Measurements from ENCODE around the gene PROZ.

The PROZ gene

DNA sequence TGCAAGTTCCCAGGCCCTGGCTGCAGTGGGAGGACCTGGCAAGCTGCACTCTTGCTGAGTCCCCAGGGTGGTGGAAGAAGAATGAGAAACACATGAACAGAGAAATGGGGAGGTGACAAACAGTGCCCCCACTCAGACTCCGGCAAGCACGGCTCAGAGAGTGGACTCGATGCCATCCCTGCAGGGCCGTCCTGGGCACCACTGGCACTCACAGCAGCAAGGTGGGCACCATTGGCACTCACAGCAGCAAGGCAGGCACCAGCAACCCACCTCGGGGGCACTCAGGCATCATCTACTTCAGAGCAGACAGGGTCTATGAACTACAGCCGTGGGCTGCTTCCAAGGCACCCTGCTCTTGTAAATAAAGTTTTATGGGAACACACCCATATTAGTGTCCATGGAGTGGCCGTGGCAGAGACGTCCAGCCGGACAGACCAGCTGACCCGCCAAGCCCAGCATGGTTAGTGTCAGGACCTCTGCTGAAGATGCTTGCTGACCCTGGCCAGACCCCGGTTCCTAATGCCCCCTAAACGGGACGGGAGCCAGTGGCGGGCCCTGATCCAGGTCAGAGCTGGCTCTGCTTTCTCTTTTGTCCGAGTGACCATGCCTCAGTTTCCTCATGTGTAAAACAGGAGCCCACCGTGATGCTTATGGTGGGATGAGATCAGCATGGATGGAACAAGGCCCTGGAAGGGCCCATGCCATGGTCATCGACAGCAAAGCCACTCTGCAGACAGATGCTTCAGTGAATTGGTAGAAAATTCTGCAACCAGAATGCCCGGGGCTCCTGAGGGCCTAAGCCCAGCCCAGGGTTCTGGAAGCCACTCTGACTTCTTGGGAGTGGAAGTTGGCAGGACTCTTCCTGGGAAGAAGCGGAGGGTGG lies 37.9 kb upstream of the PROZ start:
- no peak for DNase-seq (ENCODE audit: low spot score)

DNA sequence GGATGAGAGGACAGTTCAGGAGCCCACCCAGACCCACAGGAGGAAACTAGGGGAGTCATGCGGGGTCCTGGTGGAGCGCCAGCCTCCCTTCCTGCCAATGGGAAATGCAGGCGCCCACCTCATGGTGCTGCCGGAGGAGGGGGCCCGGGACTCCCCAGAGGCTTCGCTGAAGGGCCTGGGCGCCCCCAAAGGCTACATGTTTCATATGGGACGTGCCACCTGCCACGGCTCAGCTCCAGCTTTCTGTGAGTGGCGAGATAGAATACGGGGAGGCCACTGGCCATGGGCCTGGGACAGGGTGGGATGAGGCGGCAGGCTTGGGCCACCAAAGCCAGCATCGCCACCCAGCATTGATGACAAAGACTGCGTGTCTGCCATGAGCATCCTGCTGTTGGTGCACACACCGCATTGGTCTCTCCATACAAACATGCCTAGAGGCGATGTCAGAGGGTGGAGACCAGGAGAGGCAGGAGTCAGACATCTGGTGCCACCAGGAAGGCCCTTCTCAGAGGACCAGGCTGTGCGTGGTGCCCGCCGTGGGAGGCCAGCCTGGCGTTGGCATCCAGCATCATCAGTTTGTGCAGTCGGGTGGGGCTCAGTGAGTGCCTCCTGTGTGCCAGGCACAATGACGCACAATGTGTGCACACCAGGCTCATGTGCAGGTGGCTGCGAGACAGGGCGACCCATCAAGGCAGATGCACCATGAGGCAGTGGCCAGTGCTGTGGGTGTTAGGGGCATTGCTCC lies 37.1 kb upstream of the PROZ start:
- DNase-seq (ENCODE audit: low spot score) = no peak

DNA sequence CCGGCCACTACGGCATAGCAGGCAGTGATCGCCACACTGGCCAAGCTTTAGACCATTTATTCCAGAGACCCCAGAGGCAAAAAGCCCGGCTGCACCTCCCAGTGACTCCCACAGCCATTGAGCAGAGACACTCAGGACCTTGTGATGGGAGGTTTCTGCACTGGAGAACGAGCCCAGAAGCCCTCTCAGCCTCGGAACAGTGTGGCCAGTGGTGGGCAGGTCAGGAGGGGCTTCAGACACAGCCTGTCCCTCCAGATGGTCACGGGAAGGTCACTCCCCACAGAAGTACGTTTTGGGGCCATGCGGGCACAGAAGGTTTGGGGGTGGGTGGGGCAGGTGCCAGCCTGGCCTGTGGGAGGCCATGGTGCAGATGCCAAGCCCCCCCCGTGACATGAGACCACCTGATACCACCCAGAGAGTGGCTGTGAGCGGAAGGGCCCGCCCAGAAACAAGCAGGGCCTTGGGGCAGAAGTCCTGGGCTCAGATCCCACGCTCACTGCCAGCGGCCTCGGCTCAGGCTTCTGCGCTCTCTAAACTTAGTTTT lies 36.4 kb upstream of the PROZ start:
- DNase-seq (ENCODE audit: low spot score) = no peak

DNA sequence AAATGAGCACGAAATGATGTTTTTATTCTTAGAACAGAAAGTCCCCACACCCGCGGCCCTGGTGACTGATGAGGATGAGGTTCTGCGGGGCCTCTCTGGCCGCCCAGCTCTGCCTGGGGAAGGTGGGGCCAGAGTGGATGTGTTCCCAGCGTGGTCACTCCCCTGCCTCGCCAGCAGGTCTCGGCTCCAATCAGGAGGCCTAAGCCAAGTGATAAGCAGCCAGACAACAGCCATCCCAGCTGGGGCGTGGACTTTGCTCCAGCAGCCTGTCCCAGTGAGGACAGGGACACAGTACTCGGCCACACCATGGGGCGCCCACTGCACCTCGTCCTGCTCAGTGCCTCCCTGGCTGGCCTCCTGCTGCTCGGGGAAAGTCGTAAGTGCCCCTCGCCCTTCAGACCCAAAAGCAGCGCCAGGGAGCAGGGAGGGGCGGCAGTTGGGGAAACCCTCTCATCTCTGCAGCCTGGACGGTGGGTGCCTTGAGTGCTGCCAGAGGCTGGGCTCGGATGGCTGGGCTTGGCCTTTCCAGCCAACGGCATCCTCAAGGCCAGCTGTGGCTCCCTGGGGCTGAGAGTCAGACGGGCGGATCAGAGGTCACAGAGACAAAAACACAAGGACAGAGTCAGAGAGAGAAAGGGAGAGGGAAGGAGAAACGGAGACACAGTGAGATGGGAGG lies 35.8 kb upstream of the PROZ start, which contains the start of gene F10:
TSS of gene F10 (plus strand) at position 250 of the 676 bp plus-strand sequence. CDS start at position 307, 57 bp downstream.
- DNase-seq (ENCODE audit: low spot score) = no peak

DNA sequence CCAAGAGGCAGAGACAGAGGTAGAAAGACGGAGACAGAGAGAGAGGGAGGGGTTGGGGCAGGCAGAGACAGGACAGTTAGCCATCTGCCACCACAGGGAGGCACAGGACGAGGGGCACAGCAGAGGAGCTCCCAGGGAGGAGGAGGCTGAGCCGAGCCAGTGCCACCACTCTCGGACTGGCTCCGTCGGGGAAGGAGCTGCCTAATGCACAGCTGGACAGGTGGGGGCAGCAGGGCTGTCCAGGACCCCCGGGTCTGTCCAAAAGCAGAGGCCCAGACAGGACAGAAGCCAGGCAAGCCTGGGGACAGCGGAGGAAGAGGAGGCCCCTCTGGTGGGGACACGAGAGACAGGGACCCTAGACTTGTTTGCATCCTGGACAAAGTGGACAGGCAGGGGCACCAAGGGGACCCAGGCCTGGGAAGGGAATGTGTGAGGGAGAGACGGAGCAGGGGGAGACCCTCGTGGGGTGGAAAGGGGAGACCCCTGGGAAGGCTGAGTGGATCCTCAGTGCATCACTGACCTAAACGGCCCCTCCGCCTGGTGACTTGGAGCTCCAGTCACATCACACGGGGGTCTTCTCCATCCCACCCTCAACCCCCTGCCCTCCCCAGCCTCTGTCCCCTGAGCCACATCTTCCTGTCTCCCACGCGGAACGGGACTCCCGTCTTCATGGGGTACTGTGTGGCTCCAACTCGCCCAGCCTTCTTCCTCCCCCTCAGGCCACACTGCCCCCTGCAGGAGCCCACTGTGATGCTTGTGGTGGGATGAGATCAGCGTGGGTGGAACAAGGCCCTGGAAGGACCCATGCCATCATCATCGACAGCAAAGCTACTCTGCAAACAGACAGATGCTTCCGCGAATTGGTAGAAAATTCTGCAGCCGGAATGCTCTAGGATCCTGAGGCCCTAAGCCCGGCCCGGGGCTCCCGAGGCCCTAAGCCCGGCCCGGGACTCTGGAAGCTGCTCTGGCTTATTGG lies 34.9 kb upstream of the PROZ start:
- DNase-seq (ENCODE audit: low spot score) = no peak

DNA sequence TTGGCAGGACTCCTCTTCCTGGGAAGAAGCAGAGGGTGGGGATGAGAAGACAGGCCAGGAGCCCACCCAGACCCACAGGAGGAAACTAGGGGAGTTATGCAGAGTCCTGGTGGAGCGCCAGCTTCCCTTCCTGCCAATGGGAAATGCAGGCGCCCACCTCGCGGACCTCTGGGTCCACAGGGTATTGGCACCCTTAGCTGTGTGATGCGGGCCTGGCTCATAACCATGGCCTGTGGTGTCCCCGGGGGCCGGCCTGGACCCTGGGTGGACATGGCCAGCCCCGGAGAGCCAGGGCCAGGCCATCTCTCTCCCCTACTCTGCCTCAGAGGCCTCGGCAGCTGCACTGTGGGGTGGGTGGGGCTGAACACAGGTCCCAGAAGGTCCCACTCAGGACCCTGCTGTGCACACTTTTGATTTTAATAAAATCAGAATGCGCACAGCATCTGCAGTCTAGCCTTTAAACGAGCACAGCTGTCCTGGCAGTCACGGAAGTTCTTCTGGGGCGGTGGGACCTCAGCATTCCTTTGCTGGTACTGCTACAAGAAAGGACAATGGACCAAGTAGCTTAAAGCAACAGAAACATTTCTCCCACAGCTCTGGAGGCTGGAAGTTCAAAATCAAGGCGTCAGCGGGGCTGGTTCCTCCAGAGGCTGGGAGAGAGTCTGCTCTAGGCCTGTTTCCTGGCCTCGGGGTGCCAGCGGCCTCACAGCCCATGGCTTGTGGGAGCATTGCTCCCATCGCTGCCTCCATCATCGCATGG lies 34.1 kb upstream of the PROZ start:
- DNase-seq (ENCODE audit: low spot score) = no peak

DNA sequence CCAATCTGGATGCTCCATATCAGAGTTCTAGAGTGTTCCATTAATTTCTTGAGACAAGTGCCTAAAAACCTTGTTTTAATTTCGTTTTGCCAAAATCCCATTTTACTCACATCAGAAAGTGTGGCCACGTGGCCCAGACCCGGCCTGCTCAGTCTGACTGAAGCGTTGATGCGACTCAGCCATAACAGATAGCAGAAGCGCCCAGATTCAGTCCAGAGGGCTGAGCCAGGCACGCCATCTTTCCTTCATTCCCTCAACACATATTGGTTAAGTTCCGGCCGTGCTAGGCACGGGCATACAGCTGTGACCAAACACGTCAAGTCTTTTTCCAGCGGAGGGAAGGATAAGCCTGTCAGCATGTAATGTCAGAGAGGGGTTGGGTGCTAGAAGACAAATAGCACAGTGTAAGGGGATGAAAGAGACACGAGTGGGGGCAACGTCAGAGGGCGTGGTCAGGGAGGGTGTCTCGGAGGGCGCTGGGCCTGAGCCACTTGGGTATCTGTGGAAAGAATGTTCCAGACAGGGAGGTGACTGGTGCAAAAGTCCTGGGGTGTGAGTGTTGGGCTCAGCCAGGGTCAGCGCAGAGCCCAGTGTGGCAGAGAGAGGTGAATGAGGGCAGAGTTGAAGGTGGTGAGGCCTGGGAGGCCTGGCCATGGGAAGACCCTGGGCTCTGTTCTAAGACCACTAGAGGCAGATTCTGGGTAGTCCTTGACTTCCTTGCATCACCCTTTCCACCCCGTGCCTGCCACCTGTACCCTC lies 32.8 kb upstream of the PROZ start:
- no peak for DNase-seq (ENCODE audit: low spot score)

DNA sequence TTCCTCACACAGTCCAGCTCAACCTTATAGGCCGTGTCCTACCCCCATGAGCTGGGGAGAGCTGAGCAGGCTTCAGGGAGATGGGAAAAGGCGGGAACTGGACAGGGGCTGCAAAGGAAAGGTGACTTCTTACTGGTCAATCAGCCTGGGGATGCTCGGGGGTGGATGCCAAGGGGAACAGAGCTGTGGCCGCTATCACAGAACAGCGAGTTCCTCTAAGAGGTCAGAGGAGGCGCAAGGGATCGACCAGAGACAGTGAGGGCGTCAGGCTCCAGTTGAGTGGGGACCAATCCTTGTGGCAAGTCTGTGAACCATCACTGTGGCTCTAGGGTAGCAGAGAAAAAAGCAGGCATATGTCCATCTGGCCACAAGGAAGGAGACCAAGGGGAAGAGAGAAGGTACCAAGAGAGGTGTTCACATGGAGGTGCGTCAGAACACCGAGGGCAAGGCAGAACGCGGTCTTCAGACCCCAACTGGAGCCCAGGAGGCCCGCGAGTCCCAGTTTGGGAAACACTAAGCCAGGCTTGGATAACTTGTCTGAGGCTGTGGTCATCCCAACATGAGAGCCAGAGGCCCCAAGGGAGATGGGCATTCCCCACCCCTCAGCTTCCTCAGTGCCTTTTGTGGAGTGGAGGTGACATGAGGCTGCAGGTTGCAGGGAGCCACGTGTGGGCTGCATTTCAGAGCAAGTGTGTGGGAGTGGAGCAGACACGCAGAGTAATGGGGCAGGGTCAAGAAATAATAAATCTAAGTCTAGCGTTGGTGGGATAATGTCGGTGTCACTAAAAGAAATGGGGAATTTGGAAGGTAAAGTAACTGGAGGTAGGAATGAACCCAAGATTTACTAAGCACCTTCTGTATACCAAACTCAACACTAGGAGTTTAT lies 31.9 kb upstream of the PROZ start:
- no peak for DNase-seq (ENCODE audit: low spot score)

DNA sequence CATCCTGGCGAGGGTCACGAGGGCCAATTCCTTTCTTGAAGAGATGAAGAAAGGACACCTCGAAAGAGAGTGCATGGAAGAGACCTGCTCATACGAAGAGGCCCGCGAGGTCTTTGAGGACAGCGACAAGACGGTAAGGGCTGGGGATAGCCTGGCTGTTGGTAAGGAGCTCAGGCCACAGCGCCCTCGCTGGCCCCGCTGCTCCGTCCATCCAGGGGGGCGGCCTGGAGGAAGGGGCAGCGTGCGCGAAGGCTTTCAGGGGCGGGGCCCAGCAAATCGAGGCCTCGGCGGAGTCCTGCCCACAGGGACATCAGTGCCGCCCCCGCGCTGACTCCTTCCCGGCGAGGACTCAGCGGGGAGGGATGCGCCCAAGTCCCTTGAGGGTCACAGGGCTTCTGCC lies 29.0 kb upstream of the PROZ start:
- DNase-seq (ENCODE audit: low spot score) = no peak

DNA sequence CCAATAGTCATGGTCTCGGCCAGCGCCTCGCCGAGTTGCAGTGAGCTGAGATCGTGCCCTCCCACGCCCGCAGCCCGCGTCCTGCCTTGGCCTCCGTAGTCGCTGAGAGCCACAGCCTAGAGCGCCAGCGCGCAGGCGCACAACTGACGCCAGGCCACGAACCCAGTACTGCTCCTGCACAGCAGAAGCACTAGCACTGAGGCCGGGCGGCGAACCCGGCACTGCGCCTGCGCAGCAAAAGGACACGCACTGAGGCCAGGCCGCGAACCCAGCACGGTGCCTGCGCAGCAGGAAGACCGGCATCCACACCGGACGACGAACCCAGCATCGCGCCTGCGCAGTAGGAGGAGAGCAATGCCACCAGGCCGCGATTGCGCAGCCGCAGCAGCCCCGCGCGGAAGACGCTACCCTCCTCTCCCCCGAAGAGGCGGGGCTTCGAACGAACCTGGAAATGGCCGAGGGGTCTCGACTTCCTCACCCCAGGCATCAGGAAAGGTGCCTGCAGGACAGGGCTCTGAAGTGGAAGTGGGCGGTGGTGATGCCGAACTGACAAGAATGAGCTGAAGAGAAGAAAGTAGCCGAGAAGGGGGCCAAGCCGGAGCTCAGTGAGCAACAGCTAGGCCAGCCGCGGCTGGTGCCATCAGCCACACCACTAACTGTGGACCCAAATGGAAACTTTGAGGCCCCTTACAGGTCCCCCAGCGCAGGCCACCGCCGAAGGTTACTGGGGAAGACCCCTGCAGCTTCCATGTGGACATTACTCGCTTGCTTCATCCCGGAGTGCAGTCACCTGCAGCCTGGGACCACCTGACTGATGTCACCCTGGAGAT lies 28.3 kb upstream of the PROZ start:
- no peak for DNase-seq (ENCODE audit: low spot score)

DNA sequence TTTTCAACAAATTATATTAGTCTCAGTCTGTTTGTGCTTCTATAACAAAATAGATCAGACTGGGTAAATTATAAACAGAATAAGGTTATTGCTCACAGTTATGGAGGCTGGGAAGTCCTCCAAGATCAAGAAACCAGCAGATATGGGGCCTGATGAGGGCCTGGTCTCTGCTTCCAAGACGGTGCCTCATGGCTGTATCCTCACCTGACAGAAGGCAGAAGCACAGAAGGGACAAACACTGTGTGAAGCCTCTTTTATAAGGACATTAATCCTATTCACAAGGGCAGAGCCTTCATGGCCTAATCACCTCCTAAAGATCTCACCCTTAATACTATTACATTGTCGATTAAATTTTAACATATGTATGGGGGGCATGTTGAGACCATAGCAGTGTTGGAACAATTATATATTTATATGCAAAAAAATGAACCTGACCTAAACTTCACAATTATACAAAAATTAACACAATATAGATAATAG lies 23.1 kb upstream of the PROZ start:
- DNase-seq (ENCODE audit: low spot score) = no peak

DNA sequence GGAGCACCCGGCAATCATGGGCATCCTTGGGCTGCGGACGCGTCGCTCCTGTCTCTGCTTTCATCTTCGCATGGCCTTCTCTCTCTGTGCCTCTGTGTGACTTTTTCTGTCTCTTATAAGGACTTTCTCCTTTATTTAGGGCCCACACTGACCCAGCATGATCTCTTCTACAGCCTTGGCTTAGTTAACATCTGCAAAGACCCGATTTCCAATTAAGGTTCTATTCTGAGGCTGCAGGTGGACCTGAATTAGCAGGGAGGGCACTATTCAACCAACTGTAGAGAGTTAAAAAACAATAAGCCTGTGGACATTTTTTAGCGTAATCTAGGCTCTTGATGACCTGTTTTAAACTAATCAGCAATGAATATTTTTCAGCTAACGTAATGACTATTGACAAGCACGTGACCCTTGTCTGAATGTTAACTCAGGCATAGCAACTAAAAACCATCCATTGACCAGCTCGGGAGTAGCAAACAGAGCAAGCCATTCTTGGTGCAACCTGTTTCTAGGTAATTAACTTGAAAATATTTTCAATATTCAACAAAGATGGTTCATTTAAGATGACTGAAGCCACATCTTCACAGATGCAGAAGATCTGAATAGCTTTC lies 20.7 kb upstream of the PROZ start:
- no peak for DNase-seq (ENCODE audit: low spot score)

DNA sequence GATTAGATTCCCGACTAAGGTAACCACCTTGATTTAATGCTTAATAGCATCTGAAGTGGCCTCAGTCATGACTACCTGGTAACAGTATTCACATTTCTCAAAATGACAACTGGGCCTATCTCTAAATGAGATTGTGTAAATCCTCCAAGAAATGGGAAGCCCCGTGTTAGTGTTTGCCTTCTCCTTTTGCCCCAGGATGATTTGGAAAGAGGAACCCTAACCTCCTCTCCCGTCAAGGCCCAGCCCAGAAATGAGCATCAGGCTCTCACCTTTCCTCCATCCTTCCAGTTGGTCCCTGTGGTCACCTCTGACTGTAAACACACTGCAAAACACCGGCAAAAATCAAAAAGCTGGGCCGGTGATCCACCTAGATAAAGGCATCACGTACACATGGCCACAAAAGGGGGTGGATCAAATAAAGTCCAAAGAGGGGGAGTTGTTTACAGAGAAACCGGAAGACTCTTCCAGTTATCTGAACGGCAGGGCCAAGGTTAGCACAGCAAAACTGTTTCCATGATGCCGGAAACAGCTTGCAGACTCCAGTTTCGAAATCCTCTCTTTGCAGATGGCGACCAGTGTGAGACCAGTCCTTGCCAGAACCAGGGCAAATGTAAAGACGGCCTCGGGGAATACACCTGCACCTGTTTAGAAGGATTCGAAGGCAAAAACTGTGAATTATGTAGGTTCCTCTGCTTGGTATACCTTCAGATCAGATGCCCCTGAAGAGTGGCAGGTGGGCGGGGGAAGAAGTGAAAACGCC lies 19.5 kb upstream of the PROZ start:
- DNase-seq (ENCODE audit: low spot score) = no peak

DNA sequence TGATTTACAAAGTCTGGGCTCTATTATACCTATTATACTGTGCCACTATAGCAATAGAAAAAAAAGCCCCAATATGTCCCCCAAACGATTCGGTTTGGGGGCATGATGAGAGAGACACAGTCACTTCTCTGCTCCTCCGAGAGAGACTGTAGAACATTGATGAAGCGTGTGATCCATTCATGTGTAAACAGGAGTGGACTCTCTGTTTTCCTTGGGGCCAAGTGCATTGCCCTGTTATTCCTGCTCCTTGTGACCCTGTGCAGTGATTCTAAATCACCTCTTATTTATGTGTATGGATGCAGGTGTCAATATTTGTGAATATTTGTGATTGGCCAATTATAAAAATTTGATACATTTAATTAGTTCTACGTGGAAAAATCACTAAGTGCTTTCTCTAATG lies 18.9 kb upstream of the PROZ start:
- DNase-seq (ENCODE audit: low spot score) = no peak

DNA sequence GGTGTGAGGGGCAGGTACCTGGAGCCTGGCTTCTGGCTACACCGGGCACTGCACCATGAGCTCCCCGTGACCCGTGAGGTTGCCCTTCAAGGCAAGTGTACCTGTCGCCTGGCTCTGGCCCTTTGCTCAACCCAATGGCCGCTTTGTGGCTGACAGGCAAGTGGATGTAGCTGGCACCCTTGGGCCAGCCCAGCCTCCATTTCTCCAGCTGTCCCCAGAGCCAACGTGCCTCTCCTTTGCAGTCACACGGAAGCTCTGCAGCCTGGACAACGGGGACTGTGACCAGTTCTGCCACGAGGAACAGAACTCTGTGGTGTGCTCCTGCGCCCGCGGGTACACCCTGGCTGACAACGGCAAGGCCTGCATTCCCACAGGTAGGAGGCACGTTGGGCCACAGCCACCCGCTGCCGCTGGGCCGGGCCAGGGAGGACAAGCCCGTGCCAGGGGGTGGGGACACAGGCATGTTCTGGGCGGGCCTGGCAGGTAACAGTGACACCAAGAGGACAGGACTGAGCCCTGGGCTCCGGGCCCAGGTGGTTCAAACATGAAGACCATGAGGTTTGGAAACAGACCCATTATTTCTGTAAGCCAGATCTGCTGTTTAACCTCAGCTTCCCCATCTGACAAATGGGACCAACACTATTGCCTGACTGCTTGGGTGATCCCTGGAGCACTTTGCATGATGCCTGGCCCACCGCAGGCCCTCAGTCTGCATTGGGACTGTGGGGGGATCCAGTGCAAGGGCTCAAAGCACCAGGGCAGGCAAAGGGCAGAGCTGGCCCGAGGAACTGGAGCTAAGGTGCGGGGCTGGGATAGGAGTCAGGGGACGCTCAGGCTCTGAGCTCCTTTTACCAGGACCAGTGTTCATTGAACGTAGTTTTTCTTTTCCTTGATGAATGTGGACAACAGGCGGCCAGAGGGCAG lies 17.5 kb upstream of the PROZ start:
- DNase-seq (ENCODE audit: low spot score) = no peak

Measured in pons (tissue), 1 donor.